Measurements from ENCODE around the gene RAPSN.
A peak's percentile ranks its signal among the peaks of the same experiment; 100 is the strongest.

The RAPSN gene

DNA sequence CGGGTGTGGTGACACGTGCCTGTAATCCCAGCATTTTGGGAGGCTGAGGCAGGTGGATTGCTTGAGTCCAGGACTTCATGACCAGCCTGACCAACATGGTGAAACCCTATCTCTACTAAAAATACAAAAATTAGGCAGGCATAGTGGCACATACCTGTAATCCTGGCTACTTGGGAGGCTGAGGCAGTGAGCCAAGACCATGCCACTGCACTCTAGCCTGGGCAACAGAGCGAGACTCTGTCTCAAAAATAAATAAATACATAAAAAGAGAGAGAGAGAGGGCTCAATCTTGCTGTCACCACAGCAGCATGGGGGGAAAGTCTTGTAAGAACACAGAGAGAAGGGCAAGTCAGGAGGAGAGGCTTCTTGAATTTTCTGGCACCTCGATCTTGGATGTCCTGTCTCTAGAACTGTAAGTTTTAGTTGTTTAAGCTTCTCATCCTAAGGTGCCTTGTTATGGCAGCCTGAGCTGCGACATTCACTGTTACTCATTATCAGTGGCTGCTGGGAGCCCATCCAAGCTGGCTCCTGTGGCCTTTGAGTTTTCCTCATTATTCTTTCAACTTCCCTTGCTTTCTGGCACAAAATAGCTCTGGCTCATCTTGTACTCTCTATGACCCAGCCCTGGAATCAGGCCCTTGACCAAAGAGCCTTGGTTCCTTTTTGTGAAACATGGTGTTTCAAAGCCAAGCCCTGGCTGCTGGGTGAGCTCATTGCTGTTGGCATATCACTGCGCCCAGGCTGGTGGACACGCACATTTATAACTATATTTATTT lies 14.7 kb downstream of the RAPSN start:
- no peak for DNase-seq (ENCODE audit: low read depth in 2 of 2)

DNA sequence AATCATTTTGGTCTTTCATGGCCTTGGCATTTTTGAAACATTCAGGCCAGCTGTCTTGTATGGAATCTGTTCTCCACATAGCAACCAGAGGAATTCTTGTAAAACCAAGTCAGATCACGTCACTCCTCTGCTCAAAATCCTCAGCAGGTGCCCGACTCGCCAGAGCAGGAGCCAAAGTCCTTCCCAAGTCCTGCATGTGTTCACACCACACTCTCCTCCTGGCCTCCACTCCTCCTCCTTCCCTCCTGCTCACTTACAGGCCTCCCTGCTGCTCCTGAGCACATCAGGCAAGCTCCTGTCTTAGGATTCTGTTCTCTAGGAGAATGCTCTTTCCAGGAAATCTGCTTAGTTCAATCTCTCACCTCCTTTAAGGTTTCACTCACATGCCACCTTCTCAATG lies 15.8 kb downstream of the RAPSN start:
- DNase-seq (ENCODE audit: low read depth in 2 of 2) = no peak

DNA sequence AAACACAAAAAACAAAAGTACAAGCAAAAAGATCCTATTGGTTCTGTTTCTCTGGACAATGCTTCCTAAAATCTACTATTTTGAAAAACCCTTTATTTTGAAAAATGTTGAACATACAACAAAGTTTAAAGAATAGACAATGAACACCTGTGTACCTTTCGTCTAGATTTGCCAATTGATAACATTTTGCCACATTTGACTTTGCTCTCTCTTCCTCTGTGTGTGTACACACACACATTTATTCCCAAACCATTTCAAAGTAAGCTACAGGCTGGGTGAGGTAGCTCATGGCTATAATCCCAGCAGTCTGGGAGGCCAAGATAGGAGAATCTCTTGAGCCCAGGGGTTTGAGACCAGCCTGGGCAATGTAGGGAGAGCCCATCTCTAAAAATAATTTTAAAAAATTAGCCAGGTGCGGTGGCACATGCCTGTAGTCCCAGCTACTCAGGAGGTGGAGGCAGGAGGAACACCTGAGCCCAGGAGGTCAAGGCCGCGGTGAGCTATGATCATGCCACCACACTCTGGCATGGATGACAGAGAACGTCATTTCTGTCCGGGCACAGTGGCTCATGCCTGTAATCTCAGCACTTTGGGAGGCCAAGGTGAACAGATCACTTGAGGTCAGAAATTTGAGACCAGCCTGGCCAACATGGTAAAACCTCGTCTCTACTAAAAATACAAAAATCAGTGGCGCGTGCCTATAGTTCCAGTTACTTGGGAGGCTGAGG lies 17.4 kb downstream of the RAPSN start:
- no peak for DNase-seq (ENCODE audit: low read depth in 2 of 2)

DNA sequence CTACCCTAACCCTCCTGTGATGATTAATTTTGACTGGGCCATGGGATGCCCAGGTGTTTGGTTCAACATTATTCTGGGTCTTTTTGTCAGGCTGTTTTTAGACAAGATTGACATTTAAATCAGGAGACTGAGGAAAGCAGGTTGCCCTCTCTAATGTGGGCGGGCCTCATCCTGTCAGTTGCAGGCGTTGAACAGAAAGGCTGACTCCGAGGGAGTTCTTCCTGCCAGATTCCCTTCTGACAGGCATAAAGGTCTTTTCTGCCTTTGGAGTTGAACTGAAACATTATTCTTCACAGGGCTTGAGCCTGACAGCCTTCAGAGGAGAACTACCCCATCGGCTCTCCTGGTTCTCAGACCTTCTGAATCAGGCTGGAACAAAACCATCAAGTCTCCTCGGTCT lies 18.4 kb downstream of the RAPSN start:
- no peak for DNase-seq (ENCODE audit: low read depth in 2 of 2)

DNA sequence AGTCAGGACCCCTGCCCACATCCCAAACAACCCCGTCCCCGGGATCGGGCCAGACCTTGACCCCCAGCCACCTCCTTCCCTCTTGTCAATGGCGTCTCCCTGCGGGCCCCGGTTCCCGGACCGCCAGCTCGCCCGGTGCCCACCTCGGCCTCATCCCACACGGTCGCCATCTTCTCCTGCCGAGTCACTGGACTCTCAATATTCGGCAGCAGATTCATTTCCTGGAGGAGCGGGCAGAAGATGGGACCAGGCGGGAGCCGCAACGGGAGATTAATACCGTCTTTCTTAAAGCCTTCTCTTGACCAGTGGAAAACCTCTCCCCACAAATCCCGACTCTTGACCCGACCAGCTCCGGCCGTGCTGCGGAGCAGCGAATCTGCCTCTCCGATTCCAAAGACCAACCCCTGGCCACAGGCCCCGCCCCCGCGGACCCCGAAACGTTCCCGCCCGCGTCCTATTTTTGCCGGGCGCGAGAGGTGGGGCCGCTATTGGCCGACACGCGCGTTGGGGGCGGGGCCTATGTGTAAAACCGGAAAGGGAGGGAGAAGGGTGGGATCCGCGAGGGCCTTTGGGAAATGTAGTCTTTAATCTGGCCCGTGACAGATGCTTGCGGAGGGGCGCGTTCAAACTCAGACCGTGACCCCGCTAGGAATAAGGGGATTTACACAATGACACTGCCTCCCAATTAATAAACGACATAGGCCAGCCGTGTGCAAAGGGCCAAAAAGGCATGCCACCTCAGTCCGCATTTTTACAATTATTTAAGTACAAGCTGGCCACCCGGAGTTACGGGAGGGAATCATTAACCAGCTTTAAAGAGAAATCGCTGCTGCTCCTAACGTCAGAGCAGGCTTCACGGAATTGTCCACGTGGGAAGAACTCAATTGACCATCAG lies 22.6 kb downstream of the RAPSN start, which contains the start of gene PSMC3:
PSMC3 (minus strand) TSS at position 378 of the 895 bp plus-strand sequence; CDS start at position 218, 160 bp downstream.
- DNase-seq (ENCODE audit: low read depth in 2 of 2) = peak; percentile 98 to 99

DNA sequence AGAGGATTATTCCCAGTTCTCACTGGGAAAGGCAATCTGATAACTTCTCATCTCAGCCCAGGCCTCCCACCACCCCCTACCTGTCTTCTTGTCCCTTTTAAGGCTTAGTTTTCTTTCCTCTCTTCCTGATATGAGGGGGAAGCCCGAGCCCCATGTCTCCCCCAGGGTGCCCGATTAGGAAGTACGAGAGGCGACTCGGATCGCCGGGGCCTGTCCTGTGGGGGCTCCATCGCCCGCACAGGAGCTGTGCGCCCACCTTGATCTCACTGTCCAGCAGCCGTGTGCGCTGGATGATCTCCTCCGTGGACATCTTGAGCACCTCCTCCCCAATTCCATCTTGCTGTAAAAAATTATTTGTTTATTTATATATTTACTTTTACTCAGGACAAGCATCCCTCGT lies 23.3 kb downstream of the RAPSN start:
- DNase-seq (ENCODE audit: low read depth in 2 of 2) = no peak

DNA sequence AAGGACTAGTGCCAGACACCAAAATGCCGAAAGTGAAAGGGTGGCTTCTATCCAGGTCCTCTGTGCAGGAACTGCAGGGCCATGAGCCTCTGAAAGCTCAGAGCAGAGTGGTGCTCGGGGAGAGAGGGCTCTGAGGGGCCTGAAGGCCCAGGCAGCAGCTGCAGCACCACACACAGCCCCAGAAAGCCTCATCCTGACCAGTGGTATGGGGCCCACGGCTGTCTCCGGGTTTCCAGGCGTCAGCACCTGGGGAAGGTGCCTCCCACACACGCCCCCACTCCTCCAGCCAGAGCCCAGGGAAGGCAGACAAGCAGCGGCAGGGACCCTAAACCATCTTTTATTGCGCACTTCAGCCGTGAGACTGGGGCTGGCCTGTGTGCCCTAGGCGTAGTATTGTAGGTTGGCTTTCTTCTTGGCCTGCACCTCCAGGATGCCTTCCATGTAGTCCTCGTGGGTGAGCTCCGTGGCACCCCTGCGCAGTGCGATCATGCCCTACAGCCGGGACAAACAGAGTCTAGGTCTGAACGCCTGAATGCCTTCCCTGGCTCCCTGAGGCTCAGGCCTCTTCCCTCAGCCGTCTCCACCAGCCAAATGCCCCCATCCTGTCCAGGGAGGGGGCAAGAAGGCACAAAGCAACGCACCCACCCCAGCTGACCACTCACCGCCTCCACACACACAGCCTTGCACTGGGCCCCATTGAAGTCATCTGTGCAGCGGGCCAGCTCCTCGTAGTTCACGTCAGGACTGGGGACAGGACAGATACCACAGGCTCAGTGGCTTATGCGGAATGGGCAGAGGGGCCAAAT lies 30.3 kb downstream of the RAPSN start:
- no peak for DNase-seq (ENCODE audit: low read depth in 2 of 2)

DNA sequence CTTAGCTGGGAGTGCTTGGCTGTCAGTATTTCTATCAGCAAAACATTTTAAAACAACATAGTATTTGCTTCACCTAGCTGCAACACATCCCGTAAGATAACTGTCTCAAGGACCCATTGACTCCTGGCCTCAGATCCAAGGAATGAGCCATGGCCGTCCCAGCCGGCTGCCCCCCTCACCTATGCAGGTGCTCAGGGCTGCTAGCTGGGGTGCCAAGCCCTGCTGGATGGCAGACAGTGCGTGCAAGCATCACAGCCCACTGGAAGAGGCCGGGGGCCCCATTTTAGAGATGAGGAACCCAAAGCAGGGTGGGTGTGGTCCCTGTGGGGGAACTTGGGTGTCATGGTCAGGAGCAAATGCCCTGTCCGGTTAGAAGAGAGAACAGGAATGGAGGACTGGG lies 31.2 kb downstream of the RAPSN start:
- DNase-seq (ENCODE audit: low read depth in 2 of 2) = no peak

DNA sequence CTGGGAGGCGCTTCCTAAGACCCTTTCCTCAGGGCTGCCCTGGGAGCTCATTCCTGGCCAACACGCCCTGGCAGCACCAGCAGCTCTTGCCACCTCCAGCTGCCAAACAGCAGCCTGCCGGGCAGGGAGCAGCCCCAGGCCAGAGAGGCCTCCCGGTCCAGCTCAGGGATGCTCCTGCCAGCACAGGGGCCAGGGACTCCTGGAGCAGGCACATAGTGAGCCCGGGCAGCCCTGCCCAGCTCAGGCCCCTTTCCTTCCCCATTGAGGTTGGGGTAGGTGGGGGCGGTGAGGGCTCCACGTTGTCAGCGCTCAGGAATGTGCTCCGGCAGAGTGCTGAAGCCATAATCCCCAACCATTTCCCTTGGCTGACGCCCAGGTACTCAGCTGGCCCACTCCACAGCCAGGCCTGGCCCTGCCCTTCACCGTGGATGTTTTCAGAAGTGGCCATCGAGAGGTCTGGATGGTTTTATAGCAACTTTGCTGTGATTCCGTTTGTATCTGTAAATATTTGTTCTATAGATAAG lies 32.9 kb downstream of the RAPSN start:
- DNase-seq (ENCODE audit: low read depth in 2 of 2) = no peak

DNA sequence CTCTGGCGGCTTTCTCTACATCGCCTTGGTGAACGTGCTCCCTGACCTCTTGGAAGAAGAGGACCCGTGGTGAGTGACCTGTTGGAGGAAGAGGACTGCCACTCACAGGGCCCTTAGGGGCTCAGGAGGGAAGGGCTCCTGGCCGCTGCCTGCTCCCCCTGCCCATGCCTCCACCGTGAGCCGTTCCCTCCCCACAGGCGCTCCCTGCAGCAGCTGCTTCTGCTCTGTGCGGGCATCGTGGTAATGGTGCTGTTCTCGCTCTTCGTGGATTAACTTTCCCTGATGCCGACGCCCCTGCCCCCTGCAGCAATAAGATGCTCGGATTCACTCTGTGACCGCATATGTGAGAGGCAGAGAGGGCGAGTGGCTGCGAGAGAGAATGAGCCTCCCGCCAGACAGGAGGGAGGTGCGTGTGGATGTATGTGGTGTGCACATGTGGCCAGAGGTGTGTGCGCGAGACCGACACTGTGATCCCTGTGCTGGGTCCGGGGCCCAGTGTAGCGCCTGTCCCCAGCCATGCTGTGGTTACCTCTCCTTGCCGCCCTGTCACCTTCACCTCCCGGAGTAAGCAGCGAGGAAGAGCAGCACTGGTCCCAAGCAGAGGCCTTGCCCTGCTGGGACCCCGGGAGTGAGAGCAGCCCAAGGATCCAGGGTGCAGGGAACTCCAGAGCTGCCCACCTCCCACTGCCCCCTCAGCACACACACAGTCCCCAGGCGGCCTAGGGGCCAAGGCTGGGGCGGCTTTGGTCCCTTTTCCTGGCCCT lies 33.7 kb downstream of the RAPSN start:
- no peak for DNase-seq (ENCODE audit: low read depth in 2 of 2)

DNA sequence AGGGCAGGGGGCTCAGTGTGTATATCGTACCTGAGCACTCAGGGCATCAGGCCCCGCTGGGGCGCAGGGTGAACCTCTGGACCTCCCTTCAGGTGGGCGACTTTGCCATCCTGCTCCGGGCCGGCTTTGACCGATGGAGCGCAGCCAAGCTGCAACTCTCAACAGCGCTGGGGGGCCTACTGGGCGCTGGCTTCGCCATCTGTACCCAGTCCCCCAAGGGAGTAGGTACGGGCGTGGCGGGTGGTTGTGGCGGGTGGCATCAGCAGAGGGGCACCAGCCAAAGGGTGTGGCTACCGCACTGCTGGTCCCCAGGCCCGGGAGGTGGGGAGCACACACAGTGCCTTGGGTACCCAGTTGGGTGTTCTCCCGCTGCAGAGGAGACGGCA lies 34.3 kb downstream of the RAPSN start:
- DNase-seq (ENCODE audit: low read depth in 2 of 2) = no peak

DNA sequence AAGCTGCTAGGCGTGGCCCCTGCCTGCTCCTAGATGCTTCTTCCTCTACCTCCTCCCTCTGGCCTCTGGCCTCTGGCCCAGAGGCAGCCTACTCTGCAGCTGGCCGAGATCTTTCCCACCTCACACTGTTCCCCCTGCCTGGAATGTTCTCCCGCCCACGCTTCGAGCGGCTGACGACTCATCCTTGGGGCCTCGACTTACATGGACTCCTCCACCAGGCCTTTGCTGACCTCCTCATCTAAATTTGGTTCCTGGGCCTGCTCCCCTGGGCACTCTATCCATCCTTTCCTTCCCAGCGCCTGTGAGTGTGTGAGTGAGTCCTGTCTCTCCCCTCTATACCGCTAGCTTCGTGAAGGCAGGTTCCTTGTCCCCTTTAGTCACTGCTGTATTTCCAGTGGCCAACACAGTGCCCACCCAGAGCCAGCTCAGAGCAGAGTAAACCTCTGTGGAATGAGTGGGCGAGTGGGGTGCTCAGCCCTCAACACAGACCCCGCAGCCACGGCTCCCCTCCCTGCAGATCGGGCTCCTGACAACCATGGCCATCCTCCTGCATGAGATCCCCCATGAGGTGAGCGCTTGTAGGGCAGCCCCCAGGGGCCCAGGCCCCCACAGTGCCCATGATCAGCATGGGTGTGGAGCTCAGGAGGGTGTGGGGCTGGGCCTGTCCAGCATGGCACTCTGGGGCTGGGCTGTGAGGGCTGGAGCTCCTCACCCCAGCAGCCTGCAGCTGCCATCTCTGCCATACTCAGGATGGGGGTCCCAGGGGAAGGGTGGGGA lies 34.8 kb downstream of the RAPSN start:
- DNase-seq (ENCODE audit: low read depth in 2 of 2) = no peak

DNA sequence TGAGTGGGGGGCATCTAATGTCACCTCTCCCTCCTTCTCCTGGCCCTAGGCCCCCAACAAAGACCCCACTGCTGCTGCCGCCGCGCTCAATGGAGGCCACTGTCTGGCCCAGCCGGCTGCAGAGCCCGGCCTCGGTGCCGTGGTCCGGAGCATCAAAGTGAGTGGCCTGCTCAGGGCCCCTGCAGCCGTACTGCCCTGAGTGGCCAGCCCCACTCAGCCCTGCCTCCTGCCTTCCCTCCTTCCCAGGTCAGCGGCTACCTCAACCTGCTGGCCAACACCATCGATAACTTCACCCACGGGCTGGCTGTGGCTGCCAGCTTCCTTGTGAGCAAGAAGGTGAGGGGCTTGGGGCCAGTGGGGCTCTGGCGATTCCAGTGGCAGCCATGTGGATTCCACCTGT lies 35.6 kb downstream of the RAPSN start:
- no peak for DNase-seq (ENCODE audit: low read depth in 2 of 2)

DNA sequence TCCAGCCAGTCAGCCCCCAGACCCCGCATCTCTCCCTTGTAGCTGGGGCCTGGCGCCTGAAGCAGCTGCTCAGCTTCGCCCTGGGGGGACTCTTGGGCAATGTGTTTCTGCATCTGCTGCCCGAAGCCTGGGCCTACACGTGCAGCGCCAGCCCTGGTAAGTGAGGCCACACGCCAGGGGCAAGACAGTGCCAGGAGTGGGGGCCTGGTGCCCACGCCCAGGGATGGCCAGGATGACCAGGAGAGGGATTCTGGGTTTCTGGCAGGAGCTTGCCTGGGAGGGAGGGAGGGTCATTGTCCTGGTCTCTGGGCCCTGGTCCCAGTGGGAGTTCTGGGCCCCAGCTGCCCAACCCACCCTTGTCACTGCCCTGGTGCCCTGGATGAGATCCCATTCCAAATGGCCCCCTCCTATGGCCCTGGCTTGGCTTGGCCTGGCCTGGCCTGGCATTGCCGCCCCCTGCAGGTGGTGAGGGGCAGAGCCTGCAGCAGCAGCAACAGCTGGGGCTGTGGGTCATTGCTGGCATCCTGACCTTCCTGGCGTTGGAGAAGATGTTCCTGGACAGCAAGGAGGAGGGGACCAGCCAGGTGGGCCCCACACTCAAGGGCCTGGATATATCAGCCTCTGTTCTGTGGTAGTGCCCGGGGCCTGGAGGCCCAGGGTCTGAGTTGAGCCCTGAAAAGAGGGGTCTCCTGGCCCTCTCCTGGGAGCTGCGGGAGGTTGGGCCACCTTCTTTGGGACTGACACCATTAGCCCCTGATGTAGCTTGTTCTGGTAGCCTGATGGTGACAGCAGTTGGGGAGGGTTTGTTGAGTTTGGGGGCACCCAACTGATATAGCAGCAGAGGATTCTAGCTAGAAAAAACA lies 36.8 kb downstream of the RAPSN start:
- peak in 1 of 2 donors; percentile 53 for DNase-seq (ENCODE audit: low read depth in 2 of 2)

DNA sequence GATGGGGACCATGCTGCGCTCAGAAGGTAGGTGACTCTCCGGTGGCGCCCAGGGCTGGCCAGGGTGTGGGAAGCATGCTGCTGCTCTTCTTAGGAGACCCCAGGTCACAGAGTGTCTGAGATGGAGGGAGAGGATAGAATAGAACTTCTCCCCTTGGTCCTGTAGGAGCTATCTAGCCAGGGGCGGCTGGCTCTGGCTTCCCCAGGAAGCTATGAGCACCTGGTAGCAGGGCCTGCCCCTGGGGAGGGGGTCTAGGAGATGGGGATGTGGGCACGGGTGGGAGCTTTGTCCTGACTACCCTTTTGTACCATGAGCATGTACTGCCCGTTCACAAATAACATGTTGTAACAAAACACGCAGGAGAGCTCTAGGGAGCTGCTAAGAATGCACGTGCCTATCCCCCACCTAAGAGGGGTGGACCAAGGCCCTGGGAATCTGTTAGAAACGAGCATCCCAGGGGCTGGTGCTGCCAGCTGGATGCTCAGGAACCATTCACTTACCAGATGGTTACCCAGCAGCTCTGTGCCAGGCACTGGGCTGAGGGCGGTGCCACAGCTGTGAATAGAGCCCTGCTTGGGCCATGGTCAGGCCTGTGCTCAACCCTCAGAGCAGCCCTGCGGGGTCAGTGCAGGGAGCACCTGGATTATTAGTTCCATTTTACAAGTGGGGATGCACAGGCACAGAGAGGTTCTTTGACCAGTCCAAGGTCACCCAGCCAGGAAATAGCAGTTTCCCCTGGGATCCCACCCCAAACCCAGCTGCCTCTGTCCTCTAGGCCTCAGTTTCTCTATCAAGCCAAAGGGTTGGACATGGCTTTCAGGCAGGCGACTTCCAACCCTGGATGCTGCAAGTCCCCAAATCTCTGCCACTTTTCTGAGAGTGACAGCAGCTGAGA lies 38.3 kb downstream of the RAPSN start:
- no peak for DNase-seq (ENCODE audit: low read depth in 2 of 2)

DNA sequence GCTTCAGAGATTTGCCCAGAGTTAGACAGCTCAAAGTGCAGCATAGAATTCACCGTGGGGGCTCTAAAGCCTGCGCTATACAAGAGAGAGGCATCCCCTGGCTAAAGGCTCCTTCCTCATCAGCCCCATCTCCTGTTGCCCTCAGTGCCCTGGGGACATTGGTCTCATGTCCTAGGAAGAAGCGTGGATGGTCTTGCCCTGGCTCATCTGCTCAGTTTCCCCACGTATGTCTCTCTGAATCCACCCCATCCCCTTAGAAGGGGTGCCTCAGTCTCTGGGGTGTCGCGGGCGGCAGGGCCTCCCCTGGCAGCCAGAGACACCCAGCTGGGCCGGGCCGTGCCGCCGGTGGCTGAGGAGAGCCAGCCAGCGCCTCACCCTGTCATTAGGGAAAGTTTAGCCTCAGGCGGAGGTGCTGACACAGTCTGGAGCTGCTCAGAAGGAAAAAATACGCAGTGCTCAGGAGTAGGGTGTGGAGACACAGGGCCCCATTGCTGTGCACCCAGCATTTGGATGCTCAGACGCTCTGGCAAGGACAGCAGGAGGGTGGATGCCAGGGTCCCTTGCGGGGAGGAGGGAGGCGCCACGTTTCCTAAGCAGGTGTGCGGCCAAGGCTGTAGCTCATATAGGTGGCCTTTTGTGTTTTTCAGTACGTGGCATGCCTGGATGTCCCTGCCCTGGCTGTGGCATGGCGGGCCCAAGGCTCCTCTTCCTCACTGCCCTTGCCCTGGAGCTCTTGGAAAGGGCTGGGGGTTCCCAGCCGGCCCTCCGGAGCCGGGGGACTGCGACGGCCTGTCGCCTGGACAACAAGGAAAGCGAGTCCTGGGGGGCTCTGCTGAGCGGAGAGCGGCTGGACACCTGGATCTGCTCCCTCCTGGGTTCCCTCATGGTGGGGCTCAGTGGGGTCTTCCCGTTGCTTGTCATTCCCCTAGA lies 39.2 kb downstream of the RAPSN start:
- no peak for DNase-seq (ENCODE audit: low read depth in 2 of 2)
